Measurements from ENCODE around the gene PHF13. TPM values are rescaled to one million over a fixed set of nuclear protein-coding genes. Genes with fewer than 3 reads are reported as not detected.
"Not testable (repeated sequence)": the region's sequence is repeated elsewhere in the genome, so short reads cannot be mapped to it uniquely, and the experiment has no call there.

PHF13 gene
- total RNA-seq, 1 donor from 2014 or later, result 16.3 TPM

- intact Hi-C loops (cut with micrococcal nuclease), result no loop called here
Observed at GRCh38 chr1:6653436-6654290, 40.1 kb downstream of the PHF13 start.

GRCh38 chr1:6657138-6657537 lies 43.6 kb downstream of the PHF13 start:
- intact Hi-C loops (cut with micrococcal nuclease), result no loop called here

- intact Hi-C loops (cut with micrococcal nuclease), result no loop called here
Observed at GRCh38 chr1:6658359-6659060, 45.0 kb downstream of the PHF13 start.

GRCh38 chr1:6660415-6661049 lies 47.0 kb downstream of the PHF13 start:
- intact Hi-C loops (cut with micrococcal nuclease), result no loop called here

- intact Hi-C loops (cut with micrococcal nuclease), result not testable (repeated sequence)
Observed at GRCh38 chr1:6662468-6662867, 48.9 kb downstream of the PHF13 start.

GRCh38 chr1:6666696-6667095 lies 53.2 kb downstream of the PHF13 start:
- intact Hi-C loops (cut with micrococcal nuclease), result no loop called here

- intact Hi-C loops (cut with micrococcal nuclease), result no loop called here
Observed at GRCh38 chr1:6667139-6667538, 53.6 kb downstream of the PHF13 start.

GRCh38 chr1:6668503-6668902 lies 55.0 kb downstream of the PHF13 start:
- intact Hi-C loops (cut with micrococcal nuclease), result no loop called here

- intact Hi-C loops (cut with micrococcal nuclease), result no loop called here
Observed at GRCh38 chr1:6672558-6672957, 59.0 kb downstream of the PHF13 start.

Other genes starting within 250 kb of the PHF13 start
- 92.8 and 95.3 TPM in 2 replicates for gene ACOT7, start 220.0 kb upstream of the PHF13 start, total RNA-seq
- gene HES2, start 193.8 kb upstream of the PHF13 start, total RNA-seq, result 0.89 and 0.93 TPM in 2 replicates
- 1.1 and 1.8 TPM in 2 replicates for gene ESPN, start 189.0 kb upstream of the PHF13 start, total RNA-seq
- 95.0 and 104 TPM in 2 replicates for gene TNFRSF25, start 147.6 kb upstream of the PHF13 start, total RNA-seq
- gene PLEKHG5, start 122.1 kb upstream of the PHF13 start, total RNA-seq, result 1.4 TPM in 2 replicates
- 54.0 and 58.5 TPM in 2 replicates for gene NOL9, start 59.2 kb upstream of the PHF13 start, total RNA-seq
- gene TAS1R1, start 58.4 kb upstream of the PHF13 start, total RNA-seq, result not detected in 2 replicates
- 29.8 and 32.9 TPM in 2 replicates for gene ZBTB48, start 33.7 kb upstream of the PHF13 start, total RNA-seq
- gene KLHL21, start 10.9 kb upstream of the PHF13 start, total RNA-seq, result 20.7 and 22.0 TPM in 2 replicates
- 17.1 and 19.4 TPM in 2 replicates for gene THAP3, start 11.1 kb downstream of the PHF13 start, total RNA-seq
- 52.9 and 55.0 TPM in 2 replicates for gene DNAJC11, start 88.1 kb downstream of the PHF13 start, total RNA-seq
- gene CAMTA1, start 171.7 kb downstream of the PHF13 start, total RNA-seq, result 37.9 and 40.7 TPM in 2 replicates

Data from T-helper 2 cell treated with Interferon-gamma antibody and Interleukin-4, amounts not matched to agents 100 ng/mL and 5 ng/mL, for 36 hours (primary cell).